Stimulated activated naive CD8-positive, alpha-beta T cell treated with anti-CD3 and anti-CD28 coated beads, Interleukin-15, amount 100 ng/mL, for 72 hours (primary cell): ENCODE results near the gene SLC39A7.

Source experiments
- ATAC-seq: fragments of 150-1000 bp; cut with Tn5 transposase; 2 replicates; pipeline ENCODE4 v1.10.0; 2021; ENCODE audit warnings: mild to moderate bottlenecking, moderate library complexity
- DNase-seq, 2 donors: peaks; one replicate each; pipeline ENCODE4 v3.0.0; 2021 to 2022
- H3K27ac Mint-ChIP-seq, 2 donors: one replicate each; pipeline ENCODE4 v1.8.0; 2022; ENCODE audit warnings: mild to moderate bottlenecking in 2 of 2, mixed read lengths in 2 of 2, moderate library complexity in 2 of 2
- H3K27me3 Mint-ChIP-seq: one replicate; pipeline ENCODE4 v1.8.0; 2022; ENCODE audit warnings: mixed read lengths
- H3K4me1 Mint-ChIP-seq: one replicate; pipeline ENCODE4 v1.8.0; 2022; ENCODE audit warnings: mild to moderate bottlenecking, mixed read lengths
- H3K4me3 Mint-ChIP-seq, 2 donors: one replicate each; pipeline ENCODE4 v1.8.0; 2022; ENCODE audit warnings: mild to moderate bottlenecking in 2 of 2, mixed read lengths in 2 of 2, moderate library complexity in 1 of 2
- H3K9me3 Mint-ChIP-seq, 2 donors: one replicate each; pipeline ENCODE4 v1.8.0; 2022; ENCODE audit warnings: mixed read lengths in 2 of 2

The SLC39A7 gene

DNA sequence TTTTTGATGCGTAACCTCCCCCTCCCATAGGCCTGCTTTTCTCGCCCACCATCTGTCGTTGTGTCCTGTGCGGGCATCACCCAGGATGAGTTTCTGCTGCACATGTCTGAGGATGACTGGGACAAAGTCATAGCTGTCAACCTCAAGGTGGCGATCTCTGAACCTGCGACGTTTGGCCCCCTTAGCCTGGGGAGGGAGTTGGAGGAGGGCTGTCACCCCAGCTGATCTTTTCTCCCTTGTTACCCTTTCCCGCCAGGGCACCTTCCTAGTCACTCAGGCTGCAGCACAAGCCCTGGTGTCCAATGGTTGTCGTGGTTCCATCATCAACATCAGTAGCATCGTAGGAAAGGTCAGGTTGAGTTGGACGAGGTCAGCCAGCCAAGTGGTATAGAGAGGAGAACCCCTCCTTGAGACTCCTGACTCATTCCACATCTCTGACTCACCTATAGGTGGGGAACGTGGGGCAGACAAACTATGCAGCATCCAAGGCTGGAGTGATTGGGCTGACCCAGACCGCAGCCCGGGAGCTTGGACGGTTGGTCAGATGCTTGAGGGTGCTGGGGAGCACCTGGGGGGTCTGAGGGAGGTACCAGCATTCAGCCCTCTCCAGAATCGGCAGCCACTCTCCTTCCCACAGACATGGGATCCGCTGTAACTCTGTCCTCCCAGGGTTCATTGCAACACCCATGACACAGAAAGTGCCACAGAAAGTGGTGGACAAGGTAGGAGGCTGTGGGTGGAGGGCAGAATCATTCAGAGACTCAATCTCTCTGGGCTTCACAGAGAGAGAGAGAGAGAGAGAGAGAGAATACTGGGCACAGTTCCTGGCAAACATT, 4.7 kb downstream of the SLC39A7 start:
- peak overlapping the region; percentile 87 to 90 for H3K4me3 Mint-ChIP-seq
- H3K9me3 Mint-ChIP-seq = no peaks in the 10 kb centered on the region
- peaks cover 89% of the 10 kb centered on the region for H3K4me1 Mint-ChIP-seq
- ATAC-seq (peak; percentile 78), DNase-seq (peak; percentile 68 to 83)
- H3K27ac Mint-ChIP-seq = peak overlapping the region; percentile 95
- no peaks in the 10 kb centered on the region for H3K27me3 Mint-ChIP-seq

DNA sequence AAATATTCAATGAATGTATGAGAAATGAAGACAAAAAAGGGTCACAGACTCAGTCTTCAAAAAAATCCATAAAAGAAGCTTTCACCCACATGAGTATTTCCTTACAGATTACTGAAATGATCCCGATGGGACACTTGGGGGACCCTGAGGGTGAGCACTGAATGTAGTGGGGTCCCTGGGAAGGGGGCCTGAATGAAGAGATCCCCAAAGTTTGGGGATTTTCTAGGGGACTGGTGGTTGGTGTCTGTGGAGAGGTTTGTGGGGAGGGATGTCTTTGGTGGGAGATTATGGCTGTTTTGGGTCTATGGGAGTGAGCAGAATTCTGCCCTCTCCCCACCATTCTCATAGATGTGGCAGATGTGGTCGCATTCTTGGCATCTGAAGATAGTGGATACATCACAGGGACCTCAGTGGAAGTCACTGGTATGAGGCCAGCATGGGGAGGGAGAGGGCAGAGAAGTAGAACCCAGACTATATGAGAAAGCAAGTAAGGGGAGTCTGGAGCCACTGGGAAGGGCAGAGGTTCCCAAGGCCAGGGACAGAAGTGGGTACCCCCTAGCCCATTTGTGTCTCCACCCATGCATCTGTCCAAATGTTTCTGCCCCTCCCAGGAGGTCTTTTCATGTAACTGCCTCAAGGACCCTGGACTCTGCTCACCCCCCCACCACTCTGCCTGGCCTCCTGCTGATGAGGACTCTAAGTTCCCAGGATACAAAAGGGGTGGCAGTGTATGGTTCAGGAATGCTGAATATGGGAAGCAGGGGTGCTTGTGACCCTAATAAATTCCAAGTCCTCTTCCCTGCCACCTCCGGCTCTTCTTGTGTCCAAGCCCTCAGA, 5.6 kb downstream of the SLC39A7 start:
- Mint-ChIP-seq H3K27ac (peak overlapping the region; percentile 95), H3K9me3 (no peaks in the 10 kb centered on the region), H3K4me1 (peaks cover 85% of the 10 kb centered on the region), H3K27me3 (no peaks in the 10 kb centered on the region), H3K4me3 (peak overlapping the region; percentile 87 to 90)
- ATAC-seq (no peak), DNase-seq (no peak)

DNA sequence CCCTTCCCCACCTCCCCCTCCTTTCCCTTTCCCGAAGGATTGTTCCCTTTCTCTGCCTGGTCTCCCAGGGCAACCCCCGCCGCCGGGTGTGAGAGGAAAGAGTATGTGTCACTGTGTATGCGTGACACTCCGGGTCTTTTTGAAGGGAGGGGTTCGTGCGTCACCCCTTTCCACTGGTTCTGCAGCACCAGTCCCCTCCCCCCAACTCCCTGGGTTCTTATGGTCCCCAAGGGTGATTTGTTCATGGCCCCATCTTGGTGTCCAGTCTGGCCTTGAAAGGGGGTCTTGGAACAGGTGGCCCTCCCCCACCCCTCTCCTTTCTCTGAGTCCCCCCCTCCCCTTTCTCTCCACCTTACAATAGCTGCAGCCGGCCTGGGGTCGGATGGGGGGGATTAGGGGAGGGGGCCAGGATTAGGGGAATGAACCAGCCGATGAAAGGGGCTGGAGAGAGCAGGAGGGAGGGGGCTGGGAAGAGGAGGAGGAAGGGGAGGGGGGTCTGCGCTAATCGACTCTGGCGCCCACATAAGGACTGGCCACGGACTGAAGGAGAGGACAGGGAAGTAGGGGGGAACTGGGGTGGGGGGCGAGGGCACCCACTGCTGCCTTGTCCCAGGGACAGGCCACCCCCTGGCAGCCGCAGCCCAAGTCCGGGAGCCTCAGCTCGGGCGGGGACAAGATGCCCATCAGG, 6.3 kb downstream of the SLC39A7 start:
- no peaks in the 10 kb centered on the region for H3K9me3 Mint-ChIP-seq
- peaks cover 81% of the 10 kb centered on the region for H3K4me1 Mint-ChIP-seq
- no peak overlapping the region for H3K27ac Mint-ChIP-seq
- no peaks in the 10 kb centered on the region for H3K27me3 Mint-ChIP-seq
- DNase-seq = no peak
- H3K4me3 Mint-ChIP-seq = peak overlapping the region; percentile 96 to 98
- no peak for ATAC-seq

DNA sequence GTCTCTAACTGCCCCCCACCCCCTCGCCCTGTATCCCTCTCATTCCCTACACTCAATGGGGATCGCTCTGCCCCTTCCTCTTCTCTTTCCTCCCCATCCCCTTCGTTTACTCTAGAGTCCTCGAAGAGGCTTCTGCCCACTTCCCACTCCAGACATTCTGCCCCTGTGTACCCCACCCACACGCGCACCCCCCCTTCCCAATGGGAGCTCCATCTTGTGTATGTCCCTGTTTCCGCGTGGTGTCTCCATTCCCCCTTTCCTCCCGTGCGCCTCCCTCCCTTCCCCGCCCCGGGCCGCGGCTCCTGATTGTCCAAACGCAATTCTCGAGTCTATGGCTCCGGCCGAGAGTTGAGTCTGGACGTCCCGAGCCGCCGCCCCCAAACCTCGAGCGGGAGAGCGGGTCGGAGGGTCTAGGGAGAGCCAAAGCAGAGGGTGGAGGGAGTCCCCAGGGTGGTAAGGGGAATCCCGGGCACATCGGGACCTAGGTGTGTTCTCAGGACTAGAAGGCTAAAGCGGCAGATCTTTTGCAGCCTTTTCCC, 7.0 kb downstream of the SLC39A7 start:
- Mint-ChIP-seq H3K27ac (peak overlapping the region; percentile 96 to 97), H3K9me3 (no peaks in the 10 kb centered on the region), H3K4me3 (peak overlapping the region; percentile 96 to 98), H3K4me1 (peaks cover 81% of the 10 kb centered on the region), H3K27me3 (no peaks in the 10 kb centered on the region)
- no peak for DNase-seq
- no peak for ATAC-seq

DNA sequence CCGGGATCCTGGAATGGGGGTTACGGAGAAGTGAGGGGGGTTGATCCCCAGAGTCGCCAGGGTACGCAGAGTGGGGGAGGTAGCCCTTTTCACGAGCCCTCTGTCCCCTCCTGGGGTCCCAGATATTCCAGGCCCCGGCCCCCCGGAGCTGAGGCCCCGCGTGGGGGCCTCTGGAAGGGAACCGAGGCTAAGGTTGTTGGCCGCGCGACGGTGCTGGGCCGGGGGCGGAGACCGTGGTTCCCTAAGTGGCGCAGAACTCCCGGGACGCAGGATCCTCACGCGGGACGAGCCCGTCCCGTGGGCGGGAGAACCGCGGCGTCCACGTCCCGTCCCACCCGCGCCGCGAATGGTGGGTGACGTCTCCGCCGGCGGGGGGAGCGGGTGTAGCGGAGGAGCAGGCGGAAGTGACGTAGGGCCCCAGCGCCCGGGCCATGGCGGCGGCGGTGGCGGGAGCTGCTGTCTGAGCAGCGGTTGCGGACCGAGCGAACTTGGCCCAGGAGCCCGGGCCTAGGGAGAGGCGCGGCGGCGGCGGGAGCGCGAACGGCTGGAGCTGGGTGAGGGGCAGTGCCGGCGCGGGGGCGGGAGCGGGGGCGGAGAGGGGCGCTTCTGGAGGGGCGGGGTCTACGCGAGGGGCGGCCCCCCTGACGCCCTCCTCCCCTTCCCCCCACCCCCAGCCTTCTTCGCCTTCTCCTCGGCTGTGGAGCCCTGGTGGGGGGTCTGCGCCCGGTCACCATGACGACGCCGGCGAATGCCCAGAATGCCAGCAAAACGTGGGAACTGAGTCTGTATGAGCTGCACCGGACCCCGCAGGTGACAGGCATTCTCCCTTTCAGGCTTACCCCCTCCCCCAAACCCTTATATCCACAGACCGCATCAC, 7.7 kb downstream of the SLC39A7 start, which contains the start of gene RING1:
RING1 (plus strand) TSS at position 410 of the 877 bp plus-strand sequence; CDS start at position 733, 323 bp downstream.
- H3K27me3 Mint-ChIP-seq = peaks cover under 1% of the 10 kb centered on the region
- peak within 1 kb of the TSS; percentile 96 to 98 for H3K4me3 Mint-ChIP-seq
- H3K9me3 Mint-ChIP-seq = no peaks in the 10 kb centered on the region
- ATAC-seq (peak; percentile 37), DNase-seq (peak; percentile 75 to 82)
- peaks cover 81% of the 10 kb centered on the region for H3K4me1 Mint-ChIP-seq
- H3K27ac Mint-ChIP-seq = peak within 1 kb of the TSS; percentile 96 to 97

DNA sequence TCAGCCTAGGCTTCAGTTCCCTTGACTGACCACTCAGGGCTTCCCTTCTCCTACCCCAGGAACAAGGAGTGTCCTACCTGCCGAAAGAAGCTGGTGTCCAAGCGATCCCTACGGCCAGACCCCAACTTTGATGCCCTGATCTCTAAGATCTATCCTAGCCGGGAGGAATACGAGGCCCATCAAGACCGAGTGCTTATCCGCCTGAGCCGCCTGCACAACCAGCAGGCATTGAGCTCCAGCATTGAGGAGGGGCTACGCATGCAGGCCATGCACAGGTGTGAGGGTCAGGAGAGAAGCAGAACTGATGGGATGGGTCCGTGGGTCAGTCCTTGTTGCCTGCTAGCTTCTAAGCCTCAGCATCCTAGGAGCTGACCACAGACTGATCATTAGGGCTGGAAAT, 9.2 kb downstream of the SLC39A7 start:
- H3K9me3 Mint-ChIP-seq = no peaks in the 10 kb centered on the region
- H3K27ac Mint-ChIP-seq = peak overlapping the region in 1 of 2 donors; percentile 10
- H3K4me3 Mint-ChIP-seq = no peak overlapping the region
- H3K27me3 Mint-ChIP-seq = peaks cover 10% of the 10 kb centered on the region
- ATAC-seq = no peak
- H3K4me1 Mint-ChIP-seq = peaks cover 83% of the 10 kb centered on the region
- no peak for DNase-seq

DNA sequence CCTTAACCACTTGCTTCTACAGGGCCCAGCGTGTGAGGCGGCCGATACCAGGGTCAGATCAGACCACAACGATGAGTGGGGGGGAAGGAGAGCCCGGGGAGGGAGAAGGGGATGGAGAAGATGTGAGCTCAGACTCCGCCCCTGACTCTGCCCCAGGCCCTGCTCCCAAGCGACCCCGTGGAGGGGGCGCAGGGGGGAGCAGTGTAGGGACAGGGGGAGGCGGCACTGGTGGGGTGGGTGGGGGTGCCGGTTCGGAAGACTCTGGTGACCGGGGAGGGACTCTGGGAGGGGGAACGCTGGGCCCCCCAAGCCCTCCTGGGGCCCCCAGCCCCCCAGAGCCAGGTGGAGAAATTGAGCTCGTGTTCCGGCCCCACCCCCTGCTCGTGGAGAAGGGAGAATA, 10.5 kb downstream of the SLC39A7 start:
- Mint-ChIP-seq H3K4me1 (peaks cover 83% of the 10 kb centered on the region), H3K9me3 (no peaks in the 10 kb centered on the region), H3K27me3 (peaks cover 17% of the 10 kb centered on the region), H3K4me3 (no peak overlapping the region), H3K27ac (no peak overlapping the region)
- DNase-seq (no peak), ATAC-seq (no peak)

DNA sequence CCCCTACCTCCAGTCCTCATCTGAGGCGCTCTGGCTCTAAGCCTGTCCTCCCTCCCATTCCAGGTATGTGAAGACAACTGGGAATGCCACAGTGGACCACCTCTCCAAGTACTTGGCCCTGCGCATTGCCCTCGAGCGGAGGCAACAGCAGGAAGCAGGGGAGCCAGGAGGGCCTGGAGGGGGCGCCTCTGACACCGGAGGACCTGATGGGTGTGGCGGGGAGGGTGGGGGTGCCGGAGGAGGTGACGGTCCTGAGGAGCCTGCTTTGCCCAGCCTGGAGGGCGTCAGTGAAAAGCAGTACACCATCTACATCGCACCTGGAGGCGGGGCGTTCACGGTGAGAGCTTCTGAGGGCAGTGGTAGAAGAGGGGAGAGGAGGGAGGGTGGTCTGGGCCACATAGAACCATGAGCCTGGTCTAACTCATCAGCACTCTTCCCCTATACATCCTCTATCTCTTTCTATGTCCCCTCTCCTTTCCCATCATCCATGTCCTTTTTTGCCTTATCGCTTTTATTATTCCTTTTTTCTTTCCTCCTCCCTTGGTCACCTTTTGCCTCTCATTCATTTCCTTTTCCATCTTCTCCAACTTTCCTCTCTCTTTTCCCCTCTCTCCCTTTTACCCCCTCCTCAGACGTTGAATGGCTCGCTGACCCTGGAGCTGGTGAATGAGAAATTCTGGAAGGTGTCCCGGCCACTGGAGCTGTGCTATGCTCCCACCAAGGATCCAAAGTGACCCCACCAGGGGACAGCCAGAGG, 11.2 kb downstream of the SLC39A7 start:
- DNase-seq (no peak), ATAC-seq (no peak)
- peaks cover 81% of the 10 kb centered on the region for H3K4me1 Mint-ChIP-seq
- H3K4me3 Mint-ChIP-seq = no peak overlapping the region
- no peak overlapping the region for H3K27ac Mint-ChIP-seq
- H3K27me3 Mint-ChIP-seq = peaks cover 17% of the 10 kb centered on the region
- H3K9me3 Mint-ChIP-seq = no peaks in the 10 kb centered on the region

DNA sequence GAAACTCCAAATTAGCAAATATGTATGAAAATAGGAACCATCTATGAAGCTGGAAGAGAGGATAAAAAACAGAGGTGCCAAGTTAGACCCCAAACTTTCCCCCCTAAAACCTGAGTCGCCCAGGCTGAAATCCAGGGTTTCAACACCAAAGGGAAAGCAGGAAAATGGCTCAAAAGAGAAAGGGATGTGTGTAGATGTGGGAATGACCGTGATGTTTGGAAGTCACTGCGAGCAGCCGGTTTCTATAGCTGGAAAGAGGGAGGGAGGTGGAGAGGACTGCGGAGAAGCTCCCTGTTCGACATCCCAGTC, 12.1 kb downstream of the SLC39A7 start:
- ATAC-seq (no peak), DNase-seq (no peak)
- peak overlapping the region in 1 of 2 donors; percentile 82 for H3K27ac Mint-ChIP-seq
- no peaks in the 10 kb centered on the region for H3K9me3 Mint-ChIP-seq
- H3K4me3 Mint-ChIP-seq = peak overlapping the region; percentile 88 to 91
- peaks cover 77% of the 10 kb centered on the region for H3K4me1 Mint-ChIP-seq
- peaks cover 18% of the 10 kb centered on the region for H3K27me3 Mint-ChIP-seq

DNA sequence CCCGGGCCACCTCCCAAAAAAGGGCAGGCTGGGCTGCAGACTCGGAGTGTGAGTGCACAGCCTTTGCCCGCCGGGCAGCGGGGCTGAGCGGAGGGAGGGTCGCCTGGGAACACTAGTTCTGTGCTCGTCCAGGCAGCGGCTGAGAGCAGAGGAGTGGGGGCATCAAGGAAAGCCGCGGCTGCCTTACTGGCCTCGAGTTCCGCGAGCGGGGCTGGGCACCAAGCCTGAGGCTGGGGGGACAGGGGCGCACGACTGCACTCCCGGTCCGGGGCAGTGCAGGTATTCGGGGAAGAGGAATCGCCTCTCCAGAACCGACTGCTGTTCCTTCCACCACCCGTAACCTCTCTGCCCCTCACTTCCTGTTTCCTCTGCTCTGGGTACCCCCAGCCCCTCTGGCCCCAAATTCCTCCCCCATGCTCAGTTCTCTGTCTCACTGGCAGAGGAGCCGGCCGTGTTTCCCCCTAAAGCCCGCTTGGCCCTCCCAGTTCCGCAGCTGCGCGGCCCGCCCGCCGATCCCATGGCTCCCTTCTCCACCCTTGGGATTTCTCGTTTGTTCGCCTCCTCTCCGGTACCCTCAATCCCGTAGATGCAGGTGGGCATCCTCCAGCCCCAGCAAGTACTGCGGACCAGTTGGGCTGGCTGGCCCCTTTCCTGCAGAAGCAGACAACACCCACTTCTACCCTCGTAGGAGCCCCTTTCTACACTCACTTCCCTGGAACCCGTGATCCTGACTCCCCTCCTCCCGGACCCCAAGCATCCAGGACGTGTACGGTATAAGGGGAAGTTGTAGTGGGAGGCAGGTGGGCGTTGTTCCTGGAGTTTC, 12.7 kb downstream of the SLC39A7 start:
- peaks cover 23% of the 10 kb centered on the region for H3K27me3 Mint-ChIP-seq

DNA sequence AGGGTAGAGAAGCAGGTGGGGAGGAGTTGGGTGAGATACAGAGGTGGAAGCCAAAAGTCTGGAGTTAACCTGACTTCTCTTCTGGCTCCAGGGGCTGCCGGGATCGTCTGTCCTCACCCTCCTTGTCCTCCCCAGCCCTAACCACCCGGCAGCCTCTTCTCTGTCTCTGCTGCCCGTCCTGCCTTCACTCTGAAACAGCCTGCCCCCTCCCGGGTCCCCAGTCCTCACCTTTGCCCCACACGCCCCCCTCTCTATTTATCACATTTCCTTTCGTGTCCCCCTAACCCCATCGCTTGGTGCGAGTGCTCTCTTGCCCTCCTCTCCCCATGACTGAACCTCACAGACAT, 13.3 kb downstream of the SLC39A7 start:
- Mint-ChIP-seq H3K27ac (peak overlapping the region; percentile 79 to 81), H3K4me3 (peak overlapping the region; percentile 88 to 91), H3K27me3 (peaks cover 29% of the 10 kb centered on the region), H3K4me1 (peaks cover 72% of the 10 kb centered on the region), H3K9me3 (no peaks in the 10 kb centered on the region)
- ATAC-seq (peak; percentile 6), DNase-seq (no peak)

More for the DNA sequence above, 12.7 kb downstream of the SLC39A7 start:
- ATAC-seq (peak; percentile 61), DNase-seq (no peak)
- no peaks in the 10 kb centered on the region for H3K9me3 Mint-ChIP-seq
- peak overlapping the region; percentile 88 to 91 for H3K4me3 Mint-ChIP-seq
- H3K4me1 Mint-ChIP-seq = peaks cover 76% of the 10 kb centered on the region
- peak overlapping the region; percentile 79 to 81 for H3K27ac Mint-ChIP-seq

DNA sequence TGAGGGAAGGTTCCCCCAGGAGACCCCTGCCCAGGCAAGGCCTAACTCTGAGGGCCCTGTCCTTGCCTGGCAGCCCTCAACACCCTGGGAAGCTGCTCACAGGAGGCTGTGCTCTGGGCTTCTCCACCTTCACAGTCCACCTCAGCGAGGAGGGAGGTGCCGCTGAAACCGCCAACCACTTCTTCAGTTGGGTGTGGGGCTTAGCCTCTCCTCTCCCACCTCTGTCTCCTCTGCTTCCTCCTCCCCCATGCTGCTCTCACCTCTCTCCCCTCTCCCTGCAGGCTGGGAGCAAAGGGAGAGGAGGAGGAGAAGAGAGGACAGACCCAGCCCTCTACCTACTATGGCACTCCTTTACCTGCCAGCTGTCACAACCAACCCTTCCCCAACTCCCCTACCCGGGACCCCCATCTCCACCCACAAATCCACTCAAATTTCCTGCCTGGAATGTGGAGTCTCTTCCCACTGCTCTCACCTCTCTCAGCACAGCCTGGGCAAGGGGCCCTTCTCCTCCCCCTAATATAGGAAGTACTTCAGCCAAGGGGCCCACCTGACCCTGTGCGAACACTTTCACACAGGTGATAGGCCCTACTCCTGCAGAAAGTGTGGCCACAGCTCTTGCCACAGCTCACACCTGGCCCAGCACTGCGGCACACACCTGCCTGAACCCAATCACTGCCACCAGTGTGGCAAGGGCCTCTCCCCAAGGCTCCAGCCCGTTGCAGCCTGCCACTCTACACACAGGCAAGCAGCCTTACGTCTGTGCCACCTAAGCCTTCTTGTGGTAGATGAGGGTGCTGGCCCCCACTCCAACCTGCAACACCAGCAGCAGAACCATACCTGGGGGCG, 14.8 kb downstream of the SLC39A7 start:
- peak overlapping the region; percentile 53 to 65 for H3K4me3 Mint-ChIP-seq
- no peak for DNase-seq
- ATAC-seq = peak; percentile 26
- peaks cover 29% of the 10 kb centered on the region for H3K27me3 Mint-ChIP-seq
- H3K9me3 Mint-ChIP-seq = no peaks in the 10 kb centered on the region
- H3K27ac Mint-ChIP-seq = peak overlapping the region; percentile 36 to 94
- H3K4me1 Mint-ChIP-seq = peaks cover 56% of the 10 kb centered on the region
